GM19043 (cell line): ENCODE results near the gene CARD10.
"Not testable (repeated sequence)": the region's sequence is repeated elsewhere in the genome, so short reads cannot be mapped to it uniquely, and the experiment has no call there.

Source experiments
- ATAC-seq: cut with Tn5 transposase; IDR thresholded peaks from one replicate; pipeline ENCODE4 v1.9.1; 2021; ENCODE audit warnings: low read depth; ENCODE audit not compliant: unreplicated experiment

Gene CARD10

GRCh38 chr22:37527081-37527752 is 8.0 kb upstream of the CARD10 start:
- ATAC-seq: not testable (repeated sequence)

GRCh38 chr22:37526376-37526775 is 7.2 kb upstream of the CARD10 start:
- ATAC-seq: no peak

- no peak for ATAC-seq
Measured at GRCh38 chr22:37525746-37526350, 6.6 kb upstream of the CARD10 start.

GRCh38 chr22:37525073-37525745 is 6.0 kb upstream of the CARD10 start:
- ATAC-seq: no peak

- ATAC-seq: no peak
Measured at GRCh38 chr22:37522482-37522881, 3.3 kb upstream of the CARD10 start.

- ATAC-seq: no peak
Measured at GRCh38 chr22:37521236-37521739, 2.1 kb upstream of the CARD10 start.

- ATAC-seq: no peak
Measured at GRCh38 chr22:37520776-37521191, 1.6 kb upstream of the CARD10 start.

- ATAC-seq: no peak
Measured at GRCh38 chr22:37518509-37519267, 527 bp downstream of the CARD10 start.

GRCh38 chr22:37517826-37518450 is 1.3 kb downstream of the CARD10 start:
- no peak for ATAC-seq

- no peak for ATAC-seq
Measured at GRCh38 chr22:37516456-37516855, 2.8 kb downstream of the CARD10 start.

- no peak for ATAC-seq
Measured at GRCh38 chr22:37515901-37516300, 3.3 kb downstream of the CARD10 start.

GRCh38 chr22:37514526-37515051 is 4.6 kb downstream of the CARD10 start:
- ATAC-seq: no peak

GRCh38 chr22:37511395-37512104 is 7.7 kb downstream of the CARD10 start:
- ATAC-seq: no peak

- ATAC-seq: no peak
Measured at GRCh38 chr22:37510091-37510490, 9.1 kb downstream of the CARD10 start.

- ATAC-seq: no peak
Measured at GRCh38 chr22:37509059-37509860, 10.0 kb downstream of the CARD10 start.

- no peak for ATAC-seq
Measured at GRCh38 chr22:37508431-37508992, 10.7 kb downstream of the CARD10 start.

GRCh38 chr22:37507731-37508130 is 11.5 kb downstream of the CARD10 start:
- no peak for ATAC-seq

- no peak for ATAC-seq
Measured at GRCh38 chr22:37505989-37506388, 13.2 kb downstream of the CARD10 start.
